Cardiac muscle cell (in vitro differentiated cells and primary cell): ENCODE data around the gene ANO1. TPM values are rescaled to one million over a fixed set of nuclear protein-coding genes. Genes with fewer than 3 reads are reported as not detected.

Source experiments
- DNase-seq, 2 donors: peaks; one replicate each; pipeline versions ENCODE4 v3.0.0 to v3.0.0-alpha.2; 2010 to 2017; ENCODE audit warnings: low read depth in 1 of 2, low spot score in 1 of 2
- H3K27ac ChIP-seq: fragments of 200-600 bp; sonication (generic); 2 replicates; pipeline ENCODE4 v1.5.1; 2016
- H3K27me3 ChIP-seq: fragments of 200-600 bp; sonication (generic); 2 replicates; pipeline ENCODE4 v1.6.0; 2016; ENCODE audit warnings: control low read depth
- H3K36me3 ChIP-seq: fragments of 200-600 bp; sonication (generic); 2 replicates; pipeline ENCODE4 v1.5.1; 2016; ENCODE audit warnings: control low read depth
- H3K4me1 ChIP-seq: fragments of 200-600 bp; sonication (generic); 2 replicates; pipeline ENCODE4 v1.8.1; 2017; ENCODE audit warnings: low read depth, mild to moderate bottlenecking, mixed run types
- H3K4me3 ChIP-seq: fragments of 200-600 bp; sonication (generic); 2 replicates; pipeline ENCODE4 v1.5.1; 2016; ENCODE audit warnings: mild to moderate bottlenecking
- H3K9me3 ChIP-seq: fragments of 200-600 bp; sonication (generic); 2 replicates; pipeline ENCODE4 v1.5.1; 2017; ENCODE audit warnings: low read depth, mild to moderate bottlenecking, control low read depth
- polyA plus RNA-seq: library from polyadenylated mRNA; unstranded; fragments of >200 nt; fragmentation: Nextera tagmentation; extraction: Ambion mirVana; gene quantifications from 2 replicates; pipeline ENCODE4 v1.2.1, GENCODE V29; 2016
- total RNA-seq: library from RNA; depleted of rRNA; stranded (reverse); fragments of >200 nt; gene quantifications from 2 replicates; pipeline ENCODE4 v1.2.3, GENCODE V29; 2016
- TF ChIP-seq, protein P1 (sequence below): IDR thresholded peaks from 2 replicates; pipeline ENCODE4 v1.5.1; 2012; ENCODE audit warnings: low read depth, mild to moderate bottlenecking, low read length

Gene ANO1
- total and polyA plus RNA-seq, 2 experiments from 2014 or later: 0.09 to 0.86 TPM

DNA sequence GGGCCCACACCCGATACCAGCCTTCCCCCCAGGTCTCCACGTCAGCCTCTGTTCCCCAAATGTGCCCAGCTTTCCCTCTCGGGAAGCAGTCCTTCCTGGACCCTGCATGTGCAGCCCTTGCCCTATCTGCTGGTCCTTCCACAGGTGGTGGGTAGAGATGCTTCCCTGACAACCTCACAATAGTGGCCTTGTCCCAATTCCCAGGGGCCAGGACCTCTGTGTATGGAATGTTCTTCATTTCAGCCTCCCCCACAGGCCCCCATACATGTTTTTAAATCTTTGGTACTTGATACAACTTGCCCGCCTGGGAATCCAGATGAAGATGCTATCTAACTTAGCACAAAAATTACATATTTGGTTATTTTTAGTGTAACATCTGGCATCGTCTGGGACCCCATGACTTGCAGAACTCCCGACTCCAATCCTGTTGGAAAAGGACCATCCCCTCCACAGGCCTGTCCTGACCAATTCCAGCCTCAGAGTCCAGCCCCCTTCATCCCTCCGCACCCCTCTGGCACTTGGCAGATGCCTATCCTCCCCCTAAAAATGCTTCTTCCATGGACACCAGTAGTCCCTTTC is 39.5 kb downstream of the ANO1 start:
- TF ChIP-seq, protein P1, sequence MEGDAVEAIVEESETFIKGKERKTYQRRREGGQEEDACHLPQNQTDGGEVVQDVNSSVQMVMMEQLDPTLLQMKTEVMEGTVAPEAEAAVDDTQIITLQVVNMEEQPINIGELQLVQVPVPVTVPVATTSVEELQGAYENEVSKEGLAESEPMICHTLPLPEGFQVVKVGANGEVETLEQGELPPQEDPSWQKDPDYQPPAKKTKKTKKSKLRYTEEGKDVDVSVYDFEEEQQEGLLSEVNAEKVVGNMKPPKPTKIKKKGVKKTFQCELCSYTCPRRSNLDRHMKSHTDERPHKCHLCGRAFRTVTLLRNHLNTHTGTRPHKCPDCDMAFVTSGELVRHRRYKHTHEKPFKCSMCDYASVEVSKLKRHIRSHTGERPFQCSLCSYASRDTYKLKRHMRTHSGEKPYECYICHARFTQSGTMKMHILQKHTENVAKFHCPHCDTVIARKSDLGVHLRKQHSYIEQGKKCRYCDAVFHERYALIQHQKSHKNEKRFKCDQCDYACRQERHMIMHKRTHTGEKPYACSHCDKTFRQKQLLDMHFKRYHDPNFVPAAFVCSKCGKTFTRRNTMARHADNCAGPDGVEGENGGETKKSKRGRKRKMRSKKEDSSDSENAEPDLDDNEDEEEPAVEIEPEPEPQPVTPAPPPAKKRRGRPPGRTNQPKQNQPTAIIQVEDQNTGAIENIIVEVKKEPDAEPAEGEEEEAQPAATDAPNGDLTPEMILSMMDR: no peak
- Histone ChIP-seq H3K36me3 (no peaks in the 10 kb centered on the region), H3K9me3 (no peaks in the 10 kb centered on the region), H3K27me3 (no peaks in the 10 kb centered on the region), H3K4me3 (no peak overlapping the region), H3K4me1 (no peaks in the 10 kb centered on the region), H3K27ac (no peak overlapping the region)
- no peak for DNase-seq

DNA sequence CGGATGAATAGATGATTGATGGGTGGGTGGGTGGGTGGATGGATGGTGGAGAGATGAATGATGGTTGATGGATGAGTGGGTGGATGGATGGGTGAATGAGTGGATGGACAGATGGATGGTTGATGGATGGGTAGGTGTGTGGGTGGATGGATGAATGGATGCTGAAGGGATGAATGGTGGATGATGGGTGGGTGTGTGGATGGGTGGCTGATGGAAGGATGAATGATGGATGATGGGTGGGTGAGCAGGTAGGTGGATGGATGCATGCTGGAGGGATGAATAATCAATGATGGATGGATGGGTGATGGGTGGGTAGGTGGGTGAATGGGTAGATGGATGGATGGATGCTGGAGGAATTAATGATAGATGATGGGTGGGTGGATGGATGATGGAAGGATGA is 40.5 kb downstream of the ANO1 start:
- no peaks in the 10 kb centered on the region for H3K4me1 ChIP-seq
- no peaks in the 10 kb centered on the region for H3K9me3 ChIP-seq
- no peaks in the 10 kb centered on the region for H3K36me3 ChIP-seq
- no peak overlapping the region for H3K27ac ChIP-seq
- TF ChIP-seq, protein P1: no peak
- no peaks in the 10 kb centered on the region for H3K27me3 ChIP-seq
- H3K4me3 ChIP-seq: no peak overlapping the region
- DNase-seq: no peak

DNA sequence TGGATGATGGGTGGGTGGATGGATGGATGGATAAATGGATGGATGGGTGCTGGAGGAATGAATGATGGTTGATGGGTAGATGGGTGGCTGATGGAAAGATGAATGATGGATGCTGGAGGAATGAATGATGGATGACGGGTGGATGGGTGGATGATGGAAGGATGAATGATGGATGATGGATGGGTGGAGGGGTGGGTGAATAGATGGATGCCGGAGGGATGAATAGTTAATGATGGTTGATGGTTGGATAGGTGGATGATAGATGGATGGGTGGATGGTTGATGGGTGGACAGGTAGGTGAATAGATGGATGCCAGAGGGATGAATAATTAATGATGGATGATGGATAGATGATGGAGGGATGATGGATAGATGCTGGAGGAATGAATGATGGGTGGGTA is 41.4 kb downstream of the ANO1 start:
- DNase-seq: no peak
- H3K4me3 ChIP-seq: no peak overlapping the region
- no peaks in the 10 kb centered on the region for H3K36me3 ChIP-seq
- H3K4me1 ChIP-seq: no peaks in the 10 kb centered on the region
- H3K27ac ChIP-seq: no peak overlapping the region
- no peaks in the 10 kb centered on the region for H3K27me3 ChIP-seq
- TF ChIP-seq, protein P1: no peak
- H3K9me3 ChIP-seq: no peaks in the 10 kb centered on the region

DNA sequence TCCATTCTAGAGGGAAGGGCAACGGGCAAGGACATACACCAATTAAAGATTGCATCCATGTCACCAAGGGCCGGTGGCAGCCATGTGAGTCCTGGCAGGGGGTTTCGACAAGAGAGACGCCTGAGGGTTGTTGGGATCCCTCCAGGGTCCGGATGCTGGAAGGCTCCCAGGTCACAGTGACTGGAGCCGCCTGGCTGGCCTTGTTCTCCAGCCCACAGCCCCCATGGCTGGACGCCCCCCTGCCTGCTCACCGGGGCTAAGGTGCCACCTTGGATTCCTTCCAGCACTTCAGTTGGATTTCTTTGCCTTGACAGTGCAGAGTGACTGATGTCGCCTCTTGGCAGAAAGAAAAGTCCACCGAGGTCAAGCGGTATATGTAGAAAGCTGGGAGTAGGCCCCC is 42.6 kb downstream of the ANO1 start:
- no peak overlapping the region for H3K27ac ChIP-seq
- TF ChIP-seq, protein P1: no peak

DNA sequence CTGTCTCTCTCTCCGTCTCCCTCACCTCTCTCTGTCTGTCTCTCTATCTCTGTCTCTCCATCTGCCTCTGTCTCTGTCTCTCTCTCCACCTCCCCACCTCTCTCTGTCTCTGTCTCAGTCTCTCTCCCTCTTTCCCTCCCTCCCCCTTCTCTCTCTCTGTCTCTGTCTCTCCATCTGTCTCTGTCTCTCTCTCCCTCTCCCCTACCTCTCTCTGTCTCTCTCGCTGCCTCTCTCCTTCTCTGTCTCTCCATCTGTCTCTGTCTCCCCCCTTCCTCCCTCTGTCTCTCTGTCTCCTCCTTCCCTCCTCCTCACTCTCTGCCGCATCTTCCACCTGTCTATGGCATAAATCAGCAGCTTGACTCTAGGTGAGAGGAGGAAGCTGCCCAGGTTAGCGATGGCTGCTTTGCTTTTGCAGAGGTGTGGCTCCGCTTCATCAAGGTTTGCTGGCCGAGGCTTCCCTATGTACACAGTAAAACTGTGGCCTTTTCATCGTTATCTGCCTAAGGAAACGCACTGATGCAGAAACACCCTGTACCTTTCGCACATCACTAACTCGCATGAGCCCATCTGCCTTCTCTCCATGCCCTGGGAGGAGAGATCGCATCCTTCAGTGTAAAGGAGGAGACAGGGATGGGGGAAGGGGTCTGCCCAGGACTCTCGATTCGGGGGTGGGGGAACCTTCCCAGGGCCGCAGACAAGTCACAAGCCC is 44.5 kb downstream of the ANO1 start:
- H3K27ac ChIP-seq: no peak overlapping the region
- DNase-seq: no peak
- H3K27me3 ChIP-seq: no peaks in the 10 kb centered on the region
- no peaks in the 10 kb centered on the region for H3K4me1 ChIP-seq
- no peaks in the 10 kb centered on the region for H3K36me3 ChIP-seq
- no peak overlapping the region for H3K4me3 ChIP-seq
- H3K9me3 ChIP-seq: no peaks in the 10 kb centered on the region
- TF ChIP-seq, protein P1: no peak

More for the DNA sequence above, 42.6 kb downstream of the ANO1 start:
- H3K4me1 ChIP-seq: no peaks in the 10 kb centered on the region
- H3K9me3 ChIP-seq: no peaks in the 10 kb centered on the region
- no peaks in the 10 kb centered on the region for H3K36me3 ChIP-seq
- no peaks in the 10 kb centered on the region for H3K27me3 ChIP-seq
- H3K4me3 ChIP-seq: no peak overlapping the region
- DNase-seq: no peak
